ENCODE data around the gene PZP.

DNA sequence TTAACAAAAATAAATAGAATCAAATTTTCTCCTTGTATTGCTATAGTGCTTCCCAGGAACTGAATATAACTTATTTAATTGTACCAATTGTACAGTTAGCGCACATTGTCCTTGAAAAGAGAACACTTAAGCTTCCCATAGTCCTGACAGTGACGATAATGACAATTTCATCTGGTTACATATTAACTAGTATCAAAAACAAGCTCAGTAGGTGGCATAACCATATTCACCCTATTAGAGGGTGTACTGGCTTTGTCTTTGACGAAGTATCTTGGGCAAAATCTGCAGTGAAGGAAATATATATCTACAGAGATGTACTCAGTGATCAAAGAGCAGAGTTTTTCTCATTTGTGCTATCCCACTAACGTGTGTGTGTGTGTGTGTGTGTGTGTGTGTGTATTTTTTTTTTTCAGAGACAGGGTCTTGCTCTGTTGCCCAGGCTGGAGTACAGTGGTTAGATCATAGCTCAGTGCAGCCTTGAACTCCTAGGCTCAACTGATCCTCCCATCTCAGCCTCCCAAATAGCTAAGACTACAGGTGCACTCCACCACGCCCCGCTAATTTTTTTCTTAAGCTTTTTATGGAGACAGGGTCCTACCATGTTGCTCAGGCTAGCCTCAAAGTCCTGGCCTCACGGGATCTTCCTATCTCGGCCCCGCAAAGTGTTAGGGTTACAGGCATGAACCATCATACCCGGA, 87.6 kb downstream of the PZP start:
- TF ChIP-seq, protein P1, sequence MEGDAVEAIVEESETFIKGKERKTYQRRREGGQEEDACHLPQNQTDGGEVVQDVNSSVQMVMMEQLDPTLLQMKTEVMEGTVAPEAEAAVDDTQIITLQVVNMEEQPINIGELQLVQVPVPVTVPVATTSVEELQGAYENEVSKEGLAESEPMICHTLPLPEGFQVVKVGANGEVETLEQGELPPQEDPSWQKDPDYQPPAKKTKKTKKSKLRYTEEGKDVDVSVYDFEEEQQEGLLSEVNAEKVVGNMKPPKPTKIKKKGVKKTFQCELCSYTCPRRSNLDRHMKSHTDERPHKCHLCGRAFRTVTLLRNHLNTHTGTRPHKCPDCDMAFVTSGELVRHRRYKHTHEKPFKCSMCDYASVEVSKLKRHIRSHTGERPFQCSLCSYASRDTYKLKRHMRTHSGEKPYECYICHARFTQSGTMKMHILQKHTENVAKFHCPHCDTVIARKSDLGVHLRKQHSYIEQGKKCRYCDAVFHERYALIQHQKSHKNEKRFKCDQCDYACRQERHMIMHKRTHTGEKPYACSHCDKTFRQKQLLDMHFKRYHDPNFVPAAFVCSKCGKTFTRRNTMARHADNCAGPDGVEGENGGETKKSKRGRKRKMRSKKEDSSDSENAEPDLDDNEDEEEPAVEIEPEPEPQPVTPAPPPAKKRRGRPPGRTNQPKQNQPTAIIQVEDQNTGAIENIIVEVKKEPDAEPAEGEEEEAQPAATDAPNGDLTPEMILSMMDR (IDR thresholded peaks at IDR 0.05), result no peak
- no peak for TF ChIP-seq POLR2A (IDR thresholded peaks at IDR 0.05)
